IPS DF 19.7 (cell line): ENCODE results near the gene KLF16.

Experiments used
- DNase-seq: peaks from one replicate; pipeline ENCODE4 v3.0.0-alpha.2; 2013; ENCODE audit warnings: low read depth, low spot score

The KLF16 gene

DNA sequence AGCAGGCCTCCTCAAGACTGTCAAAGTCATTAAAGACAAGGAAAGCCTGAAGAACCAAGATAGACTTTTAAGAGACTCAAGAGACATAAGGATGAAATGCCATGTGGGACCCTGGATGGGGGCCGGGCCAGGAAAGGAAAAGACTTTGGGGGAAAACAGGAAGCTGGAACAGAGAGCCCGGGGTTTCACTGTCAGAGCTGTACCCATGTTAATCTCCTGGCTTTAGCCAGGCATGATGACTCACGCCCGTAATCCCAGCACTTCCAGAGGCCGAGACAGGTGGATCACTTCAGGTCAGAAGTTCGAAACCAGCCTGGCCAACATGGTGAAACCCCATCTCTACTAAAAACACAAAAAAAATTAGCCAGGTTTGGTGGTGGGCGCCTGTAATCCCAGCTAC, 5.6 kb upstream of the KLF16 start:
- no peak for DNase-seq

DNA sequence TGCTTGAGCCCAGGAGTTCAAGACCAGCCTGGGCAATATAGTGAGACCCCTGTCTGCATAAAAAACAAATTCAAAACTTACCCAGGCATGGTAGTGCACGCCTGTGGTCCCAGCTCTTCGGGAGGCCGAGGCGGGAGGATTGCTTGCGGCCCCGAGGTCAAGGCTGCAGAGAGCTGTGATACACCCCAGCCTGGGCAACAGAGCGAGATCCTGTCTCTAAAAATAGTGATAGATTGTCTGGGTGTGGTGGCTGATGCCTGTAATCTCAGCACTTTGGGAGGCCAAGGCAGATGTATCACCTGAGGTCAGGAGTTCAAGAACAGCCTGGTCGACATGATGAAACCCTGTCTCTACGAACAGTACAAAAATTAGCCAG, 4.0 kb upstream of the KLF16 start:
- no peak for DNase-seq

DNA sequence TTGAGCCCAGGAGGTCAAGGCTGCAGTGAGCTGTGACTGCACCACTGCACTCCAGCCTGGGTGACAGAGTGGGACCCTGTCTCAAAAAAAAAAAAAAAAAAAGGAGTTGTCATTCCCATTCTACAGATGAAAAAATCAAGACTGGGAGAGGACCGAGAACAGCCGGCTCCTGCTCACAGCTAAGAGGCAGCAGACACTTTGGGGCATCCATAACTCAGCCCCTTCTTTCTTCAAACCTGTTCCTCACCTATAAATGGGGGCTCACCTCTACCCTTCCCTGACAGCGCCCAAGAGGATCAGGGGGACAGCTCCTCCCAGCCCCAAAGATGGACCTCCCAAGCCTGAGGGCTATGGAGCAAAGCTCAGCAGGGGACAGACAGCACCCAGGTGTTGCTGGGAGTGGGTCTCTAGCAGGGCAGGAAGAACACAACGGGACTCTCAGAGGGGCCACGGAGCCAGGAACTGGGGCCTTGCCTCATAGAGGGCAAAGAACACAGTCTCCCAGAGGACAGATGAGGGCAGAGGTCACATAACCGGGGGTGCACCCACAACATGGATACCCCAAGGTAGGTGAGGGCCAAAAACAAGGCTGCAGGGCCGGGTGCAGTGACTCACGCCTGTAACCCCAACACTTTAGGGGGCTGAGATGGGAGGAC, 3.4 kb upstream of the KLF16 start:
- DNase-seq: no peak

DNA sequence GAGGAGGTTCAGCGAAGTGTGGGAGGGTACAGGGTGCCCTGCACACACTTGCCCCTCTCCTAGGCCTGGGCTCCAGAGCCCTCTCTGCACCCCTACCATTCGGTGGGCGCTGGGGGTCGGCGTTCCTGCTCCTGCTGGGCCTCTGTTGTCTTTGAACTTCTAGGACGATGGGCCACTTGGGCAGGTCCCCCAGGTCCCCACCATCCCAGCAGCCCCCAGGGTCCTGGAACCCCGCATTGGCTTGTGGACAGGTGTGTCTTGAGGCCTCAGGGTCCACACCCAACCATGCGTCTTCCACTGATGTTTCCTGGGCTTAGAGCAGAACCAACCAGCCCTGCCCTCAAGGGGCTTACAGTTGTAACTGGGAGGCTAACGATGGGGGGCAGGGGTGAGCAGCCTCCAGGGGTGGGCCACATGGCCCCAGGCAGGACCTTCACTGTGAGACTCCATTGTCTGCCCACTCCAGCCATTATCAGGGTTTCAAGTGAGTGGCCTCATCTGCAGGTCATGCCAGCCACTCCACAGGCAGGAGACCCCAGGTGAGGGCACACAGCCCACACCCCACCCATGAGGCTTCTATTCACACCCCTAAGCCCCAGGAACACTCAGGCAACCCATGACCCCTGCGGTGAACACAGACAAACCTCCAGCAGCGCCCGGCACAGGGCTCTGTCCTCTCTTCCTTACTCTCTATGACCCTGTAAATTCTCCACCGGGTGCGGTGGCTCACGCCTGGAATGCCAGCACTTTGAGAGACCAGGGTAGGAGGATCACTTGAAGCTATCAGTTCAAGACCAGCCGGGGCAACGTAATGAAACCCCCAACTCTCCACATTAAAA, 2.0 kb upstream of the KLF16 start:
- DNase-seq: no peak

DNA sequence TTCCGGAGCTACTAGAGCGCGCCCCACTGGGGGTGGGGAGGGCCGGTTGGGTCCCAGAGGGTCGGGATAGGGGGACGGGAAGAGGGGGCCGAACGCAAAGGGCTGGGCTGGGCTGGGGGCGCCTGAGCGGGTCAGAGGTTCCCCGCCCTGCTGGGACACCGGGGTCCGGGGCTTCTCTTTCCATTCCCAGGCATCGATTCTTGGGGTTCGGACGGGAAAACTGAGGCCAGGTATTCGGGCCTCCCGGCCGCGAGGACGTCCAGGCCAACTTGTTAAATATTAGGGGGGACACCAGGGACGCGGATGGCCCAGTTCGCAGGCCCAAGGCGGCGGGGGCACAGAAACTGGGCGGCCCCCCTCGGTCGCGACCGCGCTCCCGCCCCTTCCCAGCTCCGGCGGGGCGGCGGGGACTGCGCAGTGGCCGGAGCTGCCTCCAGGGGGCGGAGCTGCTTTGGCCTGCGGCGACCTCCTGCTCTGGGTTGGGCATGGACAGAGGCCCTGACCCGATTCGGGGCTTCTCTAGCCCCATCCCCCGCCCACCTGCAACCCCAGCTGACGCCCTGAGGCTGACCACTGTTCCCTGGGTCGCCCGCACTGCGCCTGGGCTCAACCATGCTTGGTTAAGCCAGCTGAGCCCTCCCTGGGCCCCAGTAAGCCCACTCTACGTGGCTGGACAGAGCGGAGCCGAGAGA, 1.2 kb upstream of the KLF16 start:
- no peak for DNase-seq

DNA sequence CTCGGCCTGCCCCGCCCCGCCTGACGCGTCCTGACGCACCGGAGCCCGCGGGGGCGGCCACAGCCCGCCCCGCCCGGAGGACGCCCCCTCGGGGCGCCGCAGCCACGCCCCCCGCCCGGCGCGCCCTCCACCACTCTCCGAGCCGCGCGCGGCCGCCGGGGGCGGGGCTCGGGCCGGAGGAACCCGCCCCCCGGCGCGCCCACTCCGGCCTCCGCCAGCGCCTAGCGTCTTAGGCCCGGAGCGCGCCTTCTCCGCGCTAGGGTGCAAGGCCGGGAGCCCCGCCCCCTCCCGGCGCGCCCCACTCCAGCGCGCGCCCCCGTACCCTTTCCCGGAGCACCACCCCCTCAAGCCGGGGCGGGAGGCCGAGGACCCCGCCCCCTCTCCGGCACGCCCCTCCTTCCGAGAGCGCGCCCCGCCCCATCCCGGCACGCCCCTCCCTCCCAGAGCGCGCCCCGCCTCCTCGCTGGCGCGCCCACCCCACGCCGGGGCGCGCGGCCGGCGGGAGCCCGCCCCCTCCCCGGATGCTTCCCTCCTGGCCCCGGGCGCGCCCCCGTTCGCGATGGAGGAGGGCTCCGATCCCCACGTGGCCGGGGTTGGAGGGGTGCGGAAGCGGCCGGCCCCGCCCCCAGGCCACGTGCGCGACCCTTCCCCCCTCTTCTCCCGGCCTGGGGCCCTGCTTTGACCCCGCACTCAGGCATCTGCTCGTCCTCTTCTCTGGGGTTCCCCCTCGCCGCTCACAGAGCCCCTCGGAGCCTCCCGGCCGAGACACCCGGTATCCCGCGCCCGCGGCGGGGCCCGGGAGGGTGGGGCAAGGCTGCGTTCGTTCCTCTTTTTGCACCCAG, 480 bp upstream of the KLF16 start:
- no peak for DNase-seq

DNA sequence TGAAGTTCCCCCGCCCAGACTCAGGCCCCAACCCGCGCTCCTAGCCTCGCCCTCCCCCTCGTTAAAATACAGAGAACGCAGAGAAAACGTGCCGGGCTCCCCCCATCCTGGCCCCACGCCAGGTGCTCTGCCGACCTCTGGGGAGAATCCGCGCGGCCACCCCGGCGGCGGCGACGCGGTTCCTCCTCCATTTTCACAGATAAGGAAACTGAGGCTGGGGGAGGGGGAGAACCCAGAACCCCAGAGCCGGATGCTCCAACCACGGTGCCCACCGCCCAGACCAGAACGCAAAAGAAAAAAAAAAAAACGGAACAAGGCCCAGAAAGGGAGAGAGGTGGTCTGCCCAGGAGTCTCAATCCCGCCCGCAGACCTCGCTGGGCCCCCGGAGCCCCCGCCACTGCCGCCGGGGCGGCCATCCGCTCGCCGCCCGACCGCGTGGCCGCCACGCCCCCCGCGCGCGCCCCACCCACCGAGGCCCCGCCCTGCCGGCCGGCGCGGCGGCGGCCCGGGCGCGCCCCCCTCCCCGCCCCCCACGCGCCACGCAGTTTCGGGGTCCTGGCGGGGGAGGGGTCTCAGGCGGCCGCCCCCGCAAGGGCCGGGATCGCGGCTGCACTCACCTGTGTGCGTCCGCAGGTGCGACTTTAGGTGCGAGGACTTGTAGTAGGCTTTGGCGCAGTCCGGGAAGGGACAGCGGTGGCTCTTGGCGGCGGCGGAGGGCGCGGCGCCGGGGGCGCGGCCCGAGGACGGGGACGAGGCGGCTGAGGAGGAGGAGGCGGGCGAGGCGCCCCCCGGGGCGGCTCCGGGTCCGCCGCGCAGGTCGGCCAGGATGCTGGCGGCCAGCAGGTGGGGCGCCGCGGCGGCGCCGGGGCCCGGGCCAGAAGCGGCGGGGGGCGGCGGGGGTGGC, 703 bp downstream of the KLF16 start:
- DNase-seq: no peak

DNA sequence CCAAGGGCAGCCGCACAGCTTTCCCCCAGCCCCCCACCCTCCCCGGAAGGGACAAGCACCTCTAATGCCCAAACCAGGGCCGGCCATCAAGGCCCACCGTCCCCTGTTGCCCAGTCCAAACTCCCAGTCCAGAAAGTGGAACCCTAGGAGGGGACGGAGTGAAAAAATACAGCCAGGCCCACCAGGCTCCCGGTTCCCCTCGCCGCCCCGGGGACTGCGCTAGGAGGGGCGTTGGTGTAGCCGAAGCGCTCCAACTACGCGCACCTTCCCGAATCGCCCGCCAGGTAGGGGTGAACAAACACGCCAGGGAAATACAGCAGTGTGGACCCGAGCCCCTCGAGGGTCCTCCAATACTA, 1.3 kb downstream of the KLF16 start:
- DNase-seq: no peak

DNA sequence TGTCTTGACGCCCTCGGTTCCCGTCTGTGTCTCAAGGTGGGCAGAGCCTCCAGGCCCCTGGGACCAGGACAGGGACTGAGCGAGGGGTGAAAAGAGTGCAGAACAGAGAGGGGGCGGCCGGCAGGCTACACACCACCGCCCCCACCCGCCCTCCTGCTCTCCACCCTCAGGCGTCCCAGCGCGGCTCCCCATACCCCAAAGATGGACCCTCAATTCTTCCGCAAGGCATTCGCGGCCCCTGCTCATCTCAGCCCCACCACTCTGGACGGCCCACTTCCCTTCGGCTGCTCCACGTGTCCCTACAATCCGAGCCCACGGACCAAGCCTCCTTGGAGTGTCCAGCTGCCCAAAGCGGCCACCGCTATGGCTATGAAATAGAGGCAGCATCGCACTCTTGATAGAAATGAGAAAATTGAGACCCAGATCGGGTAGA, 1.8 kb downstream of the KLF16 start:
- DNase-seq: no peak

DNA sequence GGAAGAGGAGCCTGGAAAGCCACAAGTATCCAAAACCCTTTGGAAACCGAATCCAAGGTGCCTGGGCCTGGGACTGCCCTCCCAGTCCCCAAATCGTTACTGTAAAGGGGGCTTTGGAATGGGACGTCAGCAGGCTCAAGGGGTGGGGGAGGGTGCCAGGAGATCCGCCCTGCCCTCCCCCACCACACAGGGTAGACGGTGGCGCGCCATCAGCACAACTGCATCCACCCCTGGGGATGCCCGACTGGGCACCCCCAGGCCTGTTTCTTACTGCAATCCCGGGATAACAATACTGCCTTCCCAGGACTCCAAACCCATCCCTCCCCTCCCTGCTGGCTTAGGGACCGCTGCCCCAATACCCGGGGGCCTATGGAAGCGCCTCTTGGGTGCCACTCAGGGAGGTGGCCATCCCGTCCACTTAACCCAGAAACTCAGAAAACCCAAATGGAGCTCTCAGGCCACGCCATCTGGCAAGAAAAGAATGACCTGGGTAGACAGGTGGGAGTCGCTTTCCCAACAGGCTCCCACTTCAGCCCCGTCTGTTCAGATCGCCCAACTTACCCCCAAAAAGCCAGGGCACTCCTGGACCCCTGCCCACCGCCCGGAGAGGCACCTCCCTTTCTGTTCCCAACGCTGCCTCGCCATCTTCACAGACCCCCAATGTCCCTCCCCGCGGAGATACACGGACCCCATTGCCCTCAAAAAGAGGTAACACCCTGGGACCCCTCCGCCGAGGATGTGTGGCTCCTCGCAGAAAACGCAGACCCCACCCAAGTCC, 2.4 kb downstream of the KLF16 start:
- no peak for DNase-seq

DNA sequence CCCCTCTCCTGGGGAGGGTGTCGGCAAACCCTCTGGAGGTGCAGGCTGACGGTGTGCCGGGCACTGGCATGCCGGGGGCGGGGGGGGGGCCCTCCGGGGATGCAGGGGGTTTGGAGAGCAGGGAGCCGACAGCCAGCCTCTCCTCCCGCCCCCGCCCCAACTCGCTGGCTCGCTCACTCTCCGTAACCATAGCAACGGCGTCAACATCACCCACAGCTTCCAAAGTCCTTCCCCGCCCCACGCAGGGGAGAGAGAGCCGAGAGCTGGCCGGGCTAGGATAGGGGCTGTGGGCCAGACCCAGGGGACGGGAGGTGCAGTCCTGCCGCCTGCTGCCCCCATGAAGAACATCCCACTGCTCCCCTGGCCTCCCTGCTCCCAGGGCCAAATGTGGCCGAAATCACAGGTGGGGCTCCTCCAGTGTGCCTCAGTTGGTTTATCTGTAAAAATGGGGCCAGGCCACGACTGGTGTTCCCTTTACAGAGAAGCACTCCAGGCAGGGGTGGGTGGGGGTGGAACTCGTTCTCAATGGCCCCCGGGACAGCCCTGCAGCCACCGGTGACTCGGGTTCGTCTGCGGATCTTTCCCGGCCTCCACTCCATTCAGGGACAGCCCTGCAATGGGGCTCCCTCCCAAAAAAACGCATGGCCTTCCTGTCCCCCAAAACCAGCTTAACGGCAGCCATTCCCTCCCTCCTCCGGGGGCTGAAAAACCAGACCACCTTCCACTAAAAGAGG, 3.2 kb downstream of the KLF16 start:
- no peak for DNase-seq

DNA sequence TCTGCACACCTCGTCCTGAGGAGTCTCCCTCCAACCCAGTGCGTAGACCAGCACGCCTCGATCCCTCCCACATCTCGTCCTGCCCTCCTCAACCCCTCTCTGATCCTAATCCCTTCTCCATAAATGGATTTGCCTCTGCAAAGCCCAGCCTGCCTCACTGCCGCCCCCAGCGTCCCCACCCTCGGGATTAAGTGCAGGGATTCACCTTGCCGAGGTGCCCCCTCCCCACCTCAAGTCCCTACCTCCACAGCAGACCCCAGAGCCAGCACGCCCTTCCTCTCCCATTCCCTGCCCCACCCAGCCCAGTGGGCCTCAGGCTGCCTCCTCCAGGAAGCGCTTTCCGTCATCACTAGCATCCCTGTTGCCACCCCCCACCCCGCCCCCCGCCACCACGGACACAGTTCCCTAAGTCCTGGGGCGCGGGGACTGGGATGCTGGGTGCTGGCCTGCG, 4.0 kb downstream of the KLF16 start:
- no peak for DNase-seq

DNA sequence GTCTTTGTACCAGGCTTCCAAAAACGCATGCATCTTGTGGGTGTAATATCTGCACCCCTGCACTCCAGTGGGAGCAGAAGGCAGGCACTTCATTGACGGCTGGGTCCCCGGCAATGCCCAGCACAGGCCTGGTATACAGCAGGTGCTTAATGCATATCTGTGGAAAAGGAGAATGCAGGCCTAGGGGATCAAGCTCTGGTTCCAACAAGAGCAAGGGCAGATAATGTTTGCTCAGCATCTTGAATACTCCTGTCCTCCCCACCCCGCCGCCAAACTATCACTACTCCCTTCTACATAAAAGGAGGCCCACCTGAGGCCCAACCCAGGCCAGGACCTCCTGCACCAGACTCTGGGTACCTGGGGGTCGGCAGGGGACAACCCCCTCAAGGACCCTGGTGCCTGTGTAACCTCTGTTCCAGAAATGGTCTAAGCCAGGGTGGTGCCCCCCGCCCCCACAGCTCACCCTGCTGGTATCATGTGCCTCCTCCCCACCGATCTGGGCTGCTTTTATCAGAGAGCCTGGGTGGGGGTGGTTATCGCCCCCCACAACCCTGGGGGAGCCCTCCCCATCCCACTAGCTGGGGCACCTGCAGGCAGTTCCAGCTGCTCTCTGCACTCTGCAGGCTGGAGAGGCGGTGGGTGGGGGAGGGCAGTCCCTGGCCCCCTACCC, 4.8 kb downstream of the KLF16 start:
- DNase-seq: no peak

DNA sequence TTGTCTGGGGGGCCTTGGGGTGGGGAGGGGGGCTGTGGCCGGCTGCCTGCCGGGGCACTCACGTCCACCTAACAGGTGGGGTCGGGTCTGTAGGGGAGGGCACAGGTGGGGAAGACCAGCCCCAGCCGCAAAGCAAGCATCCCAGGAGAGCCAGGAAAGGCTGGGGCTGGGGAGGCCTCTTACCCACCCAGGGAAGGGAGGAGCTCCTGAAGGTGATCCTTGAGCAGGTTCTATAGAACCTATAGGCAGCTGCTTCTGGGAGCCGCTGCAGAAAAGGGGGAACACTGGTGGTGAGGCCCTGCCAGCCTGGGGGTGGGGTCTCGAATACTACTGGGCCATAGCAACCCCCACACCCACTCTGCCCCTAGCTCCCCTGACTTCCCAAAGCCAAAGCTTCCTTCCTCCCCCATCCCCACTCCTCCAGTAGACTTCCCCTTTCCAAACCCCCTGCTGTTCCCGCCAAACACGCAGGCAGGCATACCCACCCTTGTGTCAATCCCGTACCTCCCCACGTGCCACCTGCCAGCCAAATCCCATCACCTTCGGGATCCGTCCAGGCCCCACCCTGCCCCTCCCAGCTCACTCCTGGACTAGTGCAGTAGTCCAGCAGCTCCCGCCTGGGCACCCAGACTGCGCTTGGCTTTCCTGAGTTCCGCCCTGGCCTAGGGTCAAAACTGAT, 5.6 kb downstream of the KLF16 start:
- no peak for DNase-seq

DNA sequence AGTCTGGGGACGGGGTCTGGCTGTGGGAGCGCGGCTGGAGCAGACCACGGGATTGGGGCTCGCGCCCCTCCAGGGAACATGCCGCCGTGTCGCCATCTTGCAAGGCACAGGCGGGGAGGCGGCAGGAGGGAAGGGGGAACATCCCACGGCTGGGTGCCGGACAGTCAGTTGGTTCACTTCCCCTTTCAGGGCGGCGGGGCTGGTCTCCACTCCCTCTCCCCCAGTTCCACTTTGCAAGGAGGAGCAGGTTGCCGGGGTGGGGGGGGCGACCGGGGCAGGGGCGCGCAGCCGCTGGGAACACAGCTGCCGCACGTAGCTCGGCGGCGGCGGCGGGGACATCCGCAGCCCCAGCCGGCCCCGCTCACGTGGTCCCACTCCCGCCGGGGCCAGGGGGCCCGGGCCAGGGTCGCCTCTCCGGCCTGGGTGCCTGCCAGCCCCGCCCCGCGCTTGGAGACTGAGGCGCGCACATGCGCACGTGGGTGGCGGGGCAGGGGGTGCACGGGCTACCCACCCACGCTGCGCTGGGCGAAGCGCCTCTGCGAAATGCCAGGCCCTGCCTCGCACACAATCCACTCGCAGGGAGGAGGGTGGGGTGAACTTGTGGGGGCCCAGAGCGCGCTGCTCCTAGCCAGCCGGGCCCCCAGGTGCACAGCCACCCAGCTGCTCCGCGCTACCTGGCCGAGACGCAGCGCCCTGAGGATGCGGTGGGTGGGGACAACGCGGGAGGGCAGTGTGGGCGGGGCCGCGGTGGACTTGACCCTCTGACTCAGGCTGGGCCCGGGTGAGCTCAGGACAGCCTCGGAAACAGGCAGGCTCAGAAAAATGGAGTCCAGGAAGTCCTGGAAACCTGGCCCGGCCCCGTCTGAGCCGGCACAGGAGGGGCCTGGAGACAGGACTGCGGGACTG, 6.4 kb downstream of the KLF16 start:
- no peak for DNase-seq

DNA sequence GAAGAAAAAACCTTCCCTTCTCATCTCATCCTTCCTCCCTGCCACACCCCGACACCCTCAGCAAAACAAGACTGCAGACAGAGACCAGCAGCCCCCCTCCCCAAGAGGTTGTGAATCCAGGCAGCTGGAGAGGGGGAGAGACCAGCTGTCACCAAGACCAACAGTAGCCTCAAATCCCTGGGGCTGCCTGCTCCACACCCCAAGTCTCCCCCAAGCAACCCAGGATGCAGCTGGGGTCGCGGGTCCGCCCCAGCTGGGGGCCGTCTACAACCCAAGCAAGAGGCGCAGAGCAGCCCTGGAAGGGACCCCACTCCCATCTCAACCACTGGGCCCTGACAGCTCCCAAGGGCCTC, 7.1 kb downstream of the KLF16 start:
- DNase-seq: no peak

DNA sequence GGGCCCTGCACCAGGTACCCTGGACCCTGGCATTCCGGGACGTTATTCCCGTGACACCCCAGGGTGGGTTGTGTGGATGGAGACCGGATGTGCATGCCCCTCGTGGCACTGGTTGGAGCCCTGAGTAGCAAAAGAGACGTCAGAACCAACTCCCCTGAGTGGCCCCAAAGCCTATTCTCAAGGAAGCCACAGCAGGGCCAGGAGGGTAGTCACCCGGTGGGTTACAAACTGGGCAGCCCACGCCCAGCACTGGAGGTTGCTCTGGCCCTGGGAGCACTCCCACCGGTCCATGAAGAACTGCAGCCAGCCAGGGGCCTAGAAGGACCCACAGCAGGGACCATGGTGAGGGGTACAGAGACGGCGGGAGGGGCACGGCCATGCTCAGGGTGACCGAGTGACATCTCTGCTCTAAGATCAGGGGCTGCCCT, 7.5 kb downstream of the KLF16 start:
- no peak for DNase-seq
